Heart right ventricle (tissue), 16 donors: ENCODE measurements around the gene ARHGEF10L. TPM values are rescaled to one million over a fixed set of nuclear protein-coding genes. Genes with fewer than 3 reads are reported as not detected.

ENCODE experiments used
- ATAC-seq, 8 donors: fragments of 200-7000 bp; cut with Tn5 transposase; one replicate each; pipeline ENCODE4 v1.9.1; 2020; ENCODE audit warnings: mild to moderate bottlenecking in 8 of 8, moderate library complexity in 8 of 8, moderate number of reproducible peaks in 1 of 8
- DNase-seq, 2 donors: peaks; one replicate each; pipeline ENCODE4 v3.0.0-alpha.2; 2020
- H3K27ac ChIP-seq, 10 donors: fragments of 200-600 bp; sonication (generic) in 2 of 10; one replicate each; pipeline versions ENCODE4 v1.5.0 to v1.8.0; 2020 to 2022; ENCODE audit warnings: mild to moderate bottlenecking in 3 of 10
- H3K27me3 ChIP-seq, 7 donors: fragments of 200-600 bp; one replicate each; pipeline ENCODE4 v1.8.0; 2021 to 2022; ENCODE audit warnings: mild to moderate bottlenecking in 2 of 7
- H3K36me3 ChIP-seq, 9 donors: fragments of 200-600 bp; sonication (generic) in 1 of 9; one replicate each; pipeline versions ENCODE4 v1.5.0 to v1.8.0; 2020 to 2022; ENCODE audit warnings: mild to moderate bottlenecking in 2 of 9
- H3K4me1 ChIP-seq, 9 donors: fragments of 200-600 bp; sonication (generic) in 1 of 9; one replicate each; pipeline versions ENCODE4 v1.5.0 to v1.8.0; 2020 to 2022; ENCODE audit warnings: mild to moderate bottlenecking in 4 of 9
- H3K4me3 ChIP-seq, 10 donors: fragments of 200-600 bp; sonication (generic) in 2 of 10; one replicate each; pipeline versions ENCODE4 v1.5.0 to v1.8.0; 2020 to 2022; ENCODE audit warnings: mild to moderate bottlenecking in 7 of 10, moderate library complexity in 2 of 10
- H3K9me3 ChIP-seq, 11 donors: fragments of 200-600 bp in 10 of 11; sonication (generic) in 2 of 11; one replicate each; pipeline versions ENCODE4 v1.5.0 to v1.8.0; 2013 to 2022; ENCODE audit warnings: mild to moderate bottlenecking in 2 of 11, control low read depth in 1 of 11, moderate library complexity in 1 of 11
- CTCF ChIP-seq, 9 donors: fragments of 200-600 bp; sonication (generic) in 2 of 9; IDR thresholded peaks; one replicate each; pipeline versions ENCODE4 v1.5.0 to v1.8.0; 2021 to 2022; ENCODE audit warnings: antibody characterized with exemption in 9 of 9, mild to moderate bottlenecking in 5 of 9, moderate library complexity in 1 of 9
- WGBS, 2 donors: extraction: QIAGEN DNeasy Blood & Tissue Kit; methylation state at CpG; one replicate each; pipeline ENCODE4 v1.1.7; 2013; ENCODE audit warnings: inconsistent platforms in 1 of 2; 5-methylcytosine and 5-hydroxymethylcytosine counted together
- intact Hi-C, 10 donors: fragments of 100-400 bp; cut with DNase I; formaldehyde crosslinking; loops; one replicate each; pipeline versions ENCODE4 v1.11.1 to v1.14.2; 2022
- polyA plus RNA-seq, 2 donors: library from polyadenylated mRNA; stranded (reverse); fragments of 200-250 nt; gene quantifications; one replicate each; pipeline ENCODE4 v1.2.3, GENCODE V29; 2013
- total RNA-seq, 10 donors: library from RNA; stranded (reverse); fragmentation: NEBNext Ultra II Directional in 3 of 10; extraction: Animal tissue kit (Norgen Biotek cat#: 25700) in 3 of 10; gene quantifications; one replicate each; pipeline versions ENCODE4 v1.2.1 to v1.2.4, GENCODE V29; 2021 to 2023
- donor health status: Arrhythmogenic right ventricular cardiomyopathy.
- donor health status: ischemic (EF 13 %, LVEDD 7.1; RV severe dilation, severe dysfunction).
- donor health status: healthy with polysubstance abuse.
- donor health status: DM: no; HTN: yes; CAD: no.
- donor health status: DM: no; HTN: no; CAD: no.
- donor health status: ischemic (EF 25% LVEDD 6.9; RV normal size, moderate dysfunction).
- donor health status: ischemic (EF 25% LVEDD 5.7; RV mildly dilated, moderate dysfunction).
- donor health status: healthy.
- donor health status: DM: yes; HTN: yes; CAD: no.
- donor health status: Ischemic cardiomyopathy.
- donor health status: ischemic (EF 35%, LVEDD 5.7; RV mildly dilated, moderate dysfunction).
- donor health status: nonischemic (EF 11% LVEDD 7.7; RV severe dilation, severe dysfunction).
- donor health status: DM: yes; HTN: yes; CAD: no.
- donor health status: PGD.
- donor health status: ischemic (EF 29% LVEDD 5.4; RV normal size, mild dysfunction).
- donor health status: nonischemic (EF 23%, LVEDD 6.1; RV moderate dilation, normal function).

ARHGEF10L gene
- total and polyA plus RNA-seq, 12 donors = 45.4 to 68.4 (median 50.6) TPM

- Histone ChIP-seq H3K36me3 (peaks cover 0 to 83% (median 11%) of the 10 kb centered on the region in 9 donors), H3K27me3 (no peaks in the 10 kb centered on the region), H3K27ac (no peak overlapping the region), H3K4me1 (peaks cover 0 to 16% (median 0%) of the 10 kb centered on the region in 9 donors), H3K4me3 (no peak overlapping the region), H3K9me3 (no peaks in the 10 kb centered on the region)
- TF ChIP-seq CTCF (IDR thresholded peaks at IDR 0.05) = no peak
- intact Hi-C loops = no loop called here
- no peak for DNase-seq
- WGBS, 2 donors = 92 to 94% methylated on average over 28 of the region's 28 CpGs
- ATAC-seq = no peak
Measured at GRCh38 chr1:17645068-17645911, 105.8 kb downstream of the ARHGEF10L start.

GRCh38 chr1:17646444-17647280 is 107.2 kb downstream of the ARHGEF10L start:
- no peaks in the 10 kb centered on the region for H3K9me3 ChIP-seq
- WGBS, 2 donors = 91 to 92% methylated on average over 32 of the region's 32 CpGs
- peaks cover 0 to 14% (median 0%) of the 10 kb centered on the region in 9 donors for H3K4me1 ChIP-seq
- no peak overlapping the region for H3K27ac ChIP-seq
- TF ChIP-seq CTCF (IDR thresholded peaks at IDR 0.05) = no peak
- peaks cover 0 to 83% (median 11%) of the 10 kb centered on the region in 9 donors for H3K36me3 ChIP-seq
- no peaks in the 10 kb centered on the region for H3K27me3 ChIP-seq
- no peak for ATAC-seq
- intact Hi-C loops = no loop called here
- no peak for DNase-seq
- H3K4me3 ChIP-seq = no peak overlapping the region

DNA sequence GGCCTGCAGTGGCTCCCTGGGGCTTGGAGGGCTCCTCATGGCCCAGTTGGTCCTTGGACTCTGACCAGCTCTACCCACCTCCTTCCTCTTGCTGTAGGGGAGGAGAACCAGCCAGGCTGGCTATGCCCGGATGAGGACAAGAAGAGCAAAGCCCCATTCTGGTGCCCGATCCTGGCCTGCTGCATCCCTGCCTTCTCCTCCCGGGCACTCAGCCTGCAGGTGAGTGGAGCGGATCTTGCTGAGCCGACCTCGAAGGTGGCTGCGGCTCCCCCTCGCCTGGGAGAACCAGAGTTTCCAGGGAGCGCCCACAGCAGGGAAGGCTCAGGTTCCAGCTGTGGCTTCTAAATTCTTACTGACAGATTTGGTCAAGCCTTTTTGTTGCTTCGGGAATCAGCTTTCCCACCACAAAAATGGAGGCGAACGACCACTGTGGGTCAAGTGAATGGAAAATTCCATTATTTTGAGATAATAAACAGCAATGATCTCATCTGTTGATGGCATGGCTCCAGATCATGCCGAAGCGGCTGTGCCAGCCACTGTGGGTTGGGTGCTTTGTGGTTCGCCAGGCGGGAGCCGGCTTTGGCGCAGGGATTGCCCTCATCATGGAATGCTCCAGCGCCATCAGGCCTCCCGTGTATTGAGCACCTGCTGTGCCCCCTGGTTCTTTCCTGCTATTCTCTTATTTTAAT is 109.1 kb downstream of the ARHGEF10L start:
- DNase-seq (no peak), ATAC-seq (no peak)
- Histone ChIP-seq H3K4me3 (no peak overlapping the region), H3K36me3 (peaks cover 0 to 83% (median 11%) of the 10 kb centered on the region in 9 donors), H3K4me1 (peaks cover 0 to 11% (median 4%) of the 10 kb centered on the region in 9 donors), H3K9me3 (no peaks in the 10 kb centered on the region), H3K27ac (peak overlapping the region in 5 of 10 donors; percentile 5 to 41 (median 12)), H3K27me3 (no peaks in the 10 kb centered on the region)
- intact Hi-C loops = no loop called here
- TF ChIP-seq CTCF (IDR thresholded peaks at IDR 0.05) = no peak
- WGBS, 2 donors = 83 to 88% methylated on average over 20 of the region's 20 CpGs
